GM21360 (cell line): ENCODE results near the gene ZMPSTE24.

ENCODE experiments used
- ATAC-seq: cut with Tn5 transposase; IDR thresholded peaks from one replicate; pipeline ENCODE4 v1.9.1; 2021; ENCODE audit warnings: mild to moderate bottlenecking, moderate library complexity; ENCODE audit not compliant: unreplicated experiment

The ZMPSTE24 gene

DNA sequence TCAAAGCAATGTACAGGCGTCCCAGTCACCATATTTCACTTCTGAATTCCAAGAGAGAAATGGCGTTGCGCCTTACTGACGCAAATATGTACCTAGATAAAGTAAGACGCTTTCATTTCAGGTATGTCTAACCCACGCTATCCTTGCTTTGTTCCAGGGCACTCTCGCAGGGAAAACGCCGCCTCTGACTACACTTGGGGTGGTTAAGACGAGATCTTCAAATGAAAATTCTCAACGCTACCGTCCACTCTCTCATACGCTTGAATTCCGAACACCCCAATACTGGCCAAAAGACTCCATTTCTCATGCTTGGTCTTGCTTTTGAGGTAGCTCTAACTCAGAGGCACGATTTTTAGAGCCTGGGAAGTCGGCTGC is 736 bp upstream of the ZMPSTE24 start:
- peak; percentile 4 for ATAC-seq

DNA sequence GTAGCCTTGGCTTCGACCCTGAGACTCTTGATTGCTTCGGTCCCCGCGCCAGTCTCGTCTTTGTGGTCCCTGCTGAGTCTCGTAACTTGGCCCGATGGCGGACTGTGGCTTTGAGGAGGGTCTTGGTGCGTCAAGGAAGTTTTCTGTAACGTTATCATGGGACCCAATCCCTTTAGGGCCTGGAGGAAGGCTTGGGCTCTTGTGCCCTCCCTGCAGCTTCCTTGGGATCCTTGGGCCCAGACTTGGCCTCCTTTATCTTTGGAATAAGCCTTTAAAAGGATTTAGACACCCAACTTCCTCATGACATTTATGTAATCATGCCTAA is 371 bp downstream of the ZMPSTE24 start:
- ATAC-seq = no peak

DNA sequence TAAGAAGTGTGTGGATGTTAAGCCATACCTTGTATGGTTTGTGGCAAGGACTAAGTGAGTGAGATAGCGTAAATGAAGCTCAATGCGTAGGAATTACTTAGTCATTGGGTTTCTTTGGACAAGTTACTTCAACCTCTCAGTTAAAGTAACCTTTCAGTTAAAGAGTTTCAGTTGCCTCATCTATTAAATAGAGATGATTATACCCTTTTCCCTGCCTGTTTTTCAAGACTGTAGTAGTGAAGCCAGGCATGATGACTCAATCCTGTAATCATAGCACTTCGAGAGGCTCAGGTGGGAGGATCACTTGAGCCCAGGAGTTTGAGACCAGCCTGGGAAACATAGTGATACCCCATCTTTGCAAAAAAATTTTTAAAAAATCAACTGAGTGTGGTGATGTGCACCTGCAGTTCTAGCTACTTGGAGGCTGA is 6.3 kb downstream of the ZMPSTE24 start:
- ATAC-seq = no peak

DNA sequence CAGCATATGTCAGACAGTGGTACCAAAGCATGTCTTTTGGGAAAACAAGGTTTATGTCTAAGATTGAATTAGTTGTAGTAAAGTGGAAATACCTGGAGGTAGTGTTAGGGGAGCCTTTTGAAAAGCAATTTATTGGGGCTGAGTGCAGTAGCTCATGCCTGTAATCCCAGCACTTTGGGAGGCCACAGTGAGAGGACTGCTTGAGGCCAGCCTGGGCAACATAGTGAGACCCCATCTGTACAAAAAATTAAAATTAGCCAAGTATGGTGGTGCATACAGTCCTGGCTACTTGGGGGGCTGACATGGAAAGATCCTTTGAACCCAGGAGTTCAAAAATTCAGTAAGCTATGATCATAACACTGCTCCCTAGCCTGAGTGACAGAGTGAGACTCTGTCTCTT is 7.3 kb downstream of the ZMPSTE24 start:
- ATAC-seq = no peak

DNA sequence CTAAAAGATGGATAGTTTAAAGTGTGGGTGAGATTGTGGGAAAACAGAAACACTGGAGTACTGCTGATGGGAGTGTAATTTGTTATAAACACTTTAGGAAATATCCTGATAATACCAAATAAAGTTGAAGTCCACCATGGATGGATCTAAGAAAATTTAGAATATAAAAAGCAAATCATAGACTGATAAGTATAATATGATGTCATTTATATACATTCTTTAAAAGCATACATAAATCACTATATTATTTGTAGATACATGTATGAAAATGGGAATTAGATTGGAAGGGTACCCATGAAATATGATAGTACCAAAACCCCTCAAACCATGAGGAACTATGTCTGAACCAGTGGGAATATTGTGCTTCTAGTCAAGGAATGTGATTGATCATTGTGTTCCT is 7.9 kb downstream of the ZMPSTE24 start:
- no peak for ATAC-seq

DNA sequence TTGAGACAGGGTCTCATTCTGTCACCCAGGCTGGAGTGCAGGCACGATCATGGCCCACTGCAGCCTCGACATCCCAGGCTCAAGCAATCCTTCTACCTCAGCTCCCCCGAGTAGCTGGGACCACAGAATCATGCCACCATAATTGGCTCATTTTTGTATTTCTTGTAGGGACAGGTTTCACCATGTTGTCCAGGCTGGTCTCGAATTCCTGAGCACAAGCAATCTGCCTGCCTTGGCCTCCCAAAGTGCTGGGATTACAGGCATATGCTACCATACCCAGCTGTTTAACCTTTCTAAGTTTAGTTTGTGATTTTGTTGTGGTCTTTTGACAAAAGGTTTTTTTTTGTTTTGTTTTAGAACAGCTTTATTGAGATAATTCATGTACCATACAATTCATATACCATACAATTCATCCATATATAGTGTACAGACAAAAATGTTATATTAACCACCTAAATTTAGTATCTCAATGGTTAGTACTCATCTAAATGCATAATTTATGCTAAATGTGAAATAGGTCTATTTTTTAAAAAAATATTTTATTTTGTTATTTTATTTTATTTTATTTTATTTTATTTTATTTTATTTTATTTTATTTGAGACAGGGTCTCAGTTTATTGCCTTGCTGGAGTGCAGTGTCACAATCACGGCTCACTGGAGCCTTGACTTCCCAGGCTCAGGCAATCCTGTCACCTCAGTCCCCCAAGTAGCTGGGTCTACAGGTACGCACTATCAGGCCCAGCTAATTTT is 8.9 kb downstream of the ZMPSTE24 start:
- no peak for ATAC-seq

DNA sequence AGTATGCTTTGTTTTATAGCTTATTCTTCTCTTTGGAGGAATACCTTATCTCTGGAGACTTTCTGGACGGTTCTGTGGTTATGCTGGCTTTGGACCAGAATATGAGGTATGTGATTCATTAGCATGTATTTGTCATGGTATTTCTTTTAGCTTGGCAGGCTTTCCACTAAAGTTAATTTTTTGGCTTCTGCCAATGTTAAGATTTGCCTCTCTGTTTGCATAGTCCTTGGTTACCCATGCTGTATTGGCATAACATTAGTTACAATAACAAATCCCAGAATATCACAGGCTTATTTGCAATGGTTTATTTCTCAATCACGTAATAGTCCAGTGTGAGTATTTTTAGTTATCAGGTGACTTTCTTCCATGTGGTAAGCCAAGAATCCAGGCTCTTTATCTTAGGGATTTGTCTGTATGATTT is 9.7 kb downstream of the ZMPSTE24 start:
- no peak for ATAC-seq

DNA sequence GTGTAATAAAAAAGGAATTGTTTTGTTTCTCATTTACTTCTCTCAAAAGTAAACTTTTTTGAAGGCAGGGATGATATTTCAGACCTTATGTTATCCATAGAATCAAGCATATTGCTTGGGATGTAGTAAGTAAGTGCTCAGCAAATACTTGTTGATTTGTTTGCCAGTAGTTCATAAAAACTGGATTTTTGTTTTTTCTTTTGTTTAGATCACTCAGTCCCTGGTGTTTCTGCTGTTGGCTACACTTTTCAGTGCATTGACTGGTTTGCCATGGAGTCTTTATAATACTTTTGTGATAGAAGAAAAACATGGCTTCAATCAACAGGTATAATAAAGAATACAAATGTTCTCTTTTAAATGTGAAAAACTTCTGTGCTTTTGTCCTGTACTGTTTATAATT is 10.2 kb downstream of the ZMPSTE24 start:
- ATAC-seq = no peak

DNA sequence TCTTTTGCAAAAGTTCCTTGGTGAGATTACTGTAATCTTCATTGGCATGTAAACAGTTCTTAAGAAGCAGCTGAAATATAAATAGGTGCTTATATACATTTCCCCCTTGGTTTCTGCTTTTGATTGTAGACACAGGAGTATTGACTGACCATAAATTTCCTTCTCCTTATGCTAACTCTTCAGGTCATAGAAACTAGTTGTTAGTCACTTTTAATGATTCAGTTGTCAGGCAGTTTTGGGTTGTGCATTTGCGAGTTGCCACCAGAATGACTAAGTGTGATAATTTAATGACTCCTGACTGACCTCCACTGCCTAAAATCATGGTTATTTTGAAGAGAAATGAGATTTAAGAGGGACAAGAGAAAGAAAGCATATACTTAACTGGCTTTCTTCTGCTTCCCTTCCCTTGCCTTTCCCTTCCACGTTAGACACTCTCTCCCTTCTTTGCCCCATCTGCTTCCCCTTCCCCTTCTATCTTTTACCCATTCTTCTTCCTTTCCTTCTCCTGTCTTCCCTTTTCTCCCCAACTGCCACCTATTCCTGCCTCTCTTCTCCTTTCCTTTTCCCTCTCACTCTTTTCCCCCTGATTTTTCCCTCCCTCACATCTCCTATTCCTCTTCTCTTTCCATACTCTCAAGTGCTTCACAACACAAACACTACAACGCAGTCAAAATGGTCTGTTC is 12.3 kb downstream of the ZMPSTE24 start:
- ATAC-seq = no peak

DNA sequence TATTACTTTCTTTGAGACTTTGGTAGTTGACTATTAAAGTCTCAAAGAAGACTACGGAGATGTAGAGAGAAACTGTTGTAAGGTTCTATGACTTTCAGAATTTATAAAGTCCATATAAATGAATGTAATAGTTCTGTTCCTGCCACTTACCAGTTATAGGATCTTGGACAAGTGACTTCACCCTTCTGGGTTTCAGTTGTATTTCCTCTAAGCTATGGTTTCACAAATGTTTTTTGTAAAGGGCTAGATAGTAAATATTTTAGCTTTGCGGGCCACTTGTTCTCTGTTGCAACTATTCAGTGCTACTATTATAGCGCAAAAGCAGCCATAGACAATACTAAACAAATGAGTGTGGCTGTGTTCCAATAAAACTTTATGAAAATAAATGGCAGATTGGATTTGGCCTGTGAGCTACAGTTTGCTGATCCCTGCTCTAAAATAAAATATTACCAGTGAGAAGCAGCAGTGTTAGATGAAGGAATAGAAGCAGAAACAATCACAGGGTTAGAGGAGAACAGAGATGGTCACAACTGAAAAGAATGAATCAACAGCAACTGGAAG is 14.7 kb downstream of the ZMPSTE24 start:
- no peak for ATAC-seq

DNA sequence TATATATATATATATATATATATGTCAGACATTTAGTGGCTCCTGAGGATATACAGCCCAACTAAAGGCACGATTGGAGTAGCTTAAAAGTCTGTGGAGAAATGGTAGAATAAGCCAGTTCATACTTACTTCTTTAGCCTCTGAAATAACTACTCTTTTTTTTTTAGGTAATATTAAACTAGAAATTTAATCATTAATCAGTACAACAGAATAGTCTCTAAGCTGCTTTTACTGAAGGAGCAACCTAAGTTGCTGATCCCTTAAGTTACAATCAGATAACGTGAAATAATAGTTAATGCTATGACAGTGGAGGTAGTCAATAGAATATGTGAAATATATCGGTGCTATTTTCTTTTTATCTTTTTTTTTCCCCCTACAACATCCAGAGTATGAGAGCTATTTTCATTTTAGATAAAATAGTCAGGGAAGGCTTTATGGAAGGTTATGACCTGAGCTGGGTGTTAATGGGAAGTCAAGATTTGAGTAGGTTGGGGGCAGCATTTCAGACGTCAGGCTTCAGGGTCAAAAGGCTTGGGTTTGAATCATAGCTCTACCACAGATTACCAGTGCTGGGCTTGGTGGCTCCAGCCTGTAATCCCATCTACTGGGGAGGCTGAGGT is 15.6 kb downstream of the ZMPSTE24 start:
- no peak for ATAC-seq

DNA sequence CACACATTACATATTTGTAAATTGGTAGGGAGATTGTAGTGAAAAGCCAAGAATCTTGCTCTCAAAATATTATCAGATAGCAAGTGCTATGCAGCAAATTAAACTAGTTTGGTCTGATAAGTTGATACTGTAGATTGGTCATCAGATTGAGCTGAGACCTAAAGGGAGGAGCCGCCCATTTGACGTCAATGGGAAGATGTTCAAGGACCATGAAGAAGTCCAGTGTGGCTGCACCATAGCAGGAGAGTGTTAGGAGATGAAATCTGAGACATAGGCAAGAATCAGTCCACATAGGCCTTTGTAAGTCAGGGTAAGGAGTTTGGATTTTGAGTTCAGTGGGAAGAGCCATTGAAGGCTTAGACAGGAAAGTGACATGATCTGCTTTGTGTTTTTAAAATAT is 16.3 kb downstream of the ZMPSTE24 start:
- ATAC-seq = no peak

DNA sequence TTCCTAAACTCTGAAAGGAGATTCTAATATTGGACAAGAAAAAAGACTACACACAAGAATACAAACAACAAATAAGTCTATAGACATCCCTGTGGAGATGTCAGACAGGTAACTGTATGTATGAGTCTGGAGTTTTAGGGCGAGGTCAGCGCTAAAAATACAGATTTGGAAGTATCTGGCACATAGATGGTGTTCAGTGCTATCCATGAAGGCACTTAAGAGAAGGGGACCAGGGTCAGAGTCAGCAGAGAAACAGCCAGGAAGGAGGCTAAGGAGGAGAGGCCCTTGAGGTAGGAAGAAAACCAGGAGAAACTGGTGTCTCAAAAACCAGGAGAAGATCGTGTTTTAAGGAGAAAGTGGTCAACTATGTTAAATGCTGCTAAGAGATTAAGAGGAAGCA is 18.1 kb downstream of the ZMPSTE24 start:
- ATAC-seq = no peak

DNA sequence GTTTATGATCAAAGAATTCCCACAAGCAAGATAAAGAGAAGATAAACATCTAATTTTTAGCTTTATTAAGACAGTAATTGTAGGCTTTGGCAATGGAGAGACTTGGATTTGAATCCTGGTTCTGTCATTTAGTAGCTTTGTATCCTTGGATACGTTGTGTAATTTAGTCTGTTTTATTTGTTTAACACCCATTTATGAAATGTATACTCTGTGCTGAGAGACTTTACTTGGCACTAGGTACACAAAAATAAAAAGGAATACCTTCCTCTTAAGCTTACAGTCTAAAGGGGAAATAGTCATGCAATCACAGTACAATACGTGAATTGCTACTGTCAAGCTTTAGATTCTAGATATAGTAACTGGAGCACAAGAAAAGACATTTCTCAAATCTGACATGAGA is 23.8 kb downstream of the ZMPSTE24 start:
- no peak for ATAC-seq

DNA sequence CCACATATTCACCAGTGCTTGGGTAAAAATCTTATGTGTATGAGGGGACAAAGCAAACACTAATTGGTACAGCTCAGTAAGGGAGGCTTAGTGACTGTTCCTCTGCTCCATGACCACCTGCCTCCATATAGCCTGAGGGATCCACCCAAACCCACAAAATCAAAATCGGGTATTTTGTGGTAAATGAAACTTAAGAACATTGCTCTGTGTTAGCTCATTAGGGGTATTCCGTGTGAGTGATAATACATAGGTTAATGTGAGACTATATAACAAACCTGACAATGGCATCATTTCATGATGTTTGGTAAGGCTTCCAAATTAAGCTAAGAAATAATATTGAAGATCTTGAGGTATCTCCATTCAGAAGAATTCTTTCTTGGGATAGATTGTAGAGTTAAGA is 33.3 kb downstream of the ZMPSTE24 start:
- ATAC-seq = no peak

DNA sequence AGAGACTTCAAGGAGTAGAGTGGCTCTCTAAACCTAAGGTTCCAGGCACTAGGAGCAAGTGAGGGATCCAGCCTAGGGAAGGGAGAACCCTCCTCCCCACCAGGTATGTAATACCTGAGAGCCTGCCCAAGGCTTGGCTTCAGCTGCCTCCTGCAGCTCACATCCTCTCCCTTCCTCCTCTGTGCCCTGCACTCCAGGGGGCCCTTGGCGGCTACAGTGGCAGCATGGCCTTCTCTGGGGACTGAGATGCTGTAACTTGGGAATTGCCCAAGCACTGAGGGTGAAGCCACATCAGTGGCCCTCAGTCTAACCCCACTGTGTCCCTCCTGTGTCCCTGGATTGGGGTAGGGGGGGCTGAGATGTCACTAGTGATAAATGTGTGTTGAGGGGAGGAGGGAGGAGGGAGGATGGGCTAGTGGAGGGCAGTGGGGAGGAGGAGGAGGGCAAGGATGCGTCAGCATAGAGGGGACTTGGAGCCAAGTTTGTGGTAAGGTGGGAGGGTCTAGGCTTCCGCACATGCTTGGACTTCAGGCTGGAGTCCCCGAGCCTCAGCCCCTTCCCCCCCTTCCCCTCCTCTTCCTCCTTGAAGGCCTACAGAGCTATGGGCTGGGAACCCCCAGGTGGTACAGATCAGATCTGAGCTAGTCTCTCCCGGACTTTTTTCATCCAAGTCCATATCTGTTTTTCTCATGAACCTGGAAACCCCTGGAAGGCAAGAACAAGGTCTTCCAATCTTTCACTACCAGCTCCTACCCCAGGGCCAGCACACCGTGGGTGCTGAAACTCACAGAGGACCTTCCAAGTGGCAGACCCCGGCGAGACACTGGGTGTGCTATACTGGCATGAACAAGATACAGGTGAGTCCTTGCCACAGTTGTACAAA is 41.6 kb downstream of the ZMPSTE24 start:
- ATAC-seq = no peak

DNA sequence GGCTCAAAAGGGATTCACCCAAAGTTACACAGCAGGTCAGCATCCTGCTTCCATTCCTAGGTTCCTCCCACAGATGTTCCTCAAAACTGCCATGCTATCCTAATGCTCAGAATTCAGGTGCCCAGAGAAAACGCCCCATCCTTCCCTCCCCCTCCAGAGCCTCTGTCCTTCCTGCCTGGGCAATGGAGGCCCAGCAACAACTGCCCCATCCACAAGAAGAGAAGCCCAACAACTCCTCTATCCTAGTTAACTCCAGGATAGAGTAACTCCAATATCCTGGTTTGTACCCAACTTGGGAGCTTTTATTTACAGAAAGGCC is 42.2 kb downstream of the ZMPSTE24 start:
- ATAC-seq = no peak

DNA sequence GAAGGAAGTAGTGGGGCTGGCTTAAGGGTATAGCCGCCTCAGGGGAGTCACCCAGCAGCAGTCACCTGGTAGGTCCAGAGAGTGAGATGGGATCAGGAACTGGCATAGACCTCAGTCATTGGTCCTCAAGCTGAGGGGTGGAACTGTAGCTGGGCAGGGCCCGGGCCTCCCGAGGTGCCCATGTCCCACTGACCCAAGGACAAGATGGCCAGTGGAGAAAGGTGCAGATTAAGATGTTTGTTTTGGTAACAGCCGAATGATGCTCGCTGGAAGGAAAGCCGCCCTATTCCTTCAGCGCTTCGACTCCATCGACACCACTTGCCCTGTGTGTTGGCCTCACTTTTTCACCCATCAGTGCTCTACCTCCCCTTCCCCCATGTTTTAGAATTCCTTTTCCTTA is 42.6 kb downstream of the ZMPSTE24 start:
- ATAC-seq = no peak

DNA sequence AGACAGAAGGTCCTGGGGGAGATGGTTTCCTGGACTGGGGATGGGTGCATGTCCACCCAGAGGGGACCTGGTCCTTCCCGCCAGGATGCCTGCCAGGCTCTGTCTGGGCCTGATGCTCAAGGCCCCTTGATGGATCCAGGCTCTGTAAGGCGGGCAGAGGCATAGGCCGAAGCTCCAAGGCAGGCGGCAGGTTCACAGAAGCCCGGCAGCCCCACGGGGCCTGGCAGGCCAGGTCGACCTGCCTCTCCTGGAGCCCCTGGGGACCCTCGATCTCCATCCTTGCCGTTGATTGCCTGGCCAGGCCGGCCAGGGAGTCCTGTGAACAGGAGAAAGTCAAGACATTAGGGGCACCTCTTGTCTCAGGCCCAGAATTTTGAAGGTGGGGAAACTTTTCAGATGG is 43.0 kb downstream of the ZMPSTE24 start:
- no peak for ATAC-seq

DNA sequence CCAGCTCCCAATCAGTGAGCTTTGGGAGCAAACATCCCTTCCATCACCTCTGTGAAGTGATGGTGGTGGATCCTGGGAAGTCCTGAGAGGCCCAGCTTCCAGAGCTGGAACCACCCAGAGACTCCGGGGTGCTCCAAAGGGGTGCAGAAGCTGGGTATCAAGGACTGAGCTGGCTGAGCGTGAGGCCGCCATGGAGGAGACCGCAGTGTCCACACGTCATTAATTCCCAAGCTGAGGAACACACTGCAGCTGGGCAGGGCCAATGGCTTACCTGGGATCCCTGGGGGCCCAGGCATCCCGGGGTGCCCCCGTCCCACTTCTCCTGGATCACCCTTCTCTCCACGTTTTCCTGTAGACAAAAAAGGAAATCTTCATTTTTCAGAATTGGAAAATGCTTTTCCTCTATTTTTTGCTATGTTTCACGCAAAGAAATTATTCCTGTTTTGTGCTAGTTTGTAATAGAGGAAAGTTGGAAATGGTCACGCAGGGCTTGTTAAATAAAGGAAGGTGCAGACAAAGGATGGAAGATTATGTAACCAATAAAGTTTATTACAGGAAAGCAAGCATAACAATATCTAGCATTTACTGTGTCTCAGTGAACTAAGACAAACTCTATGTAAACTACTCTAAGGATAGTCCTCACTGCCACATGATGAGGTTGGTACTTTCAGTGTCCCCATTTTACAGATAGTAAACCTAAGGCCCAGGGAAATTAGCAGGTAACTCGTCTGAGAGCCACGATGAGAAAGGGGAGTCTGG is 43.7 kb downstream of the ZMPSTE24 start:
- no peak for ATAC-seq

DNA sequence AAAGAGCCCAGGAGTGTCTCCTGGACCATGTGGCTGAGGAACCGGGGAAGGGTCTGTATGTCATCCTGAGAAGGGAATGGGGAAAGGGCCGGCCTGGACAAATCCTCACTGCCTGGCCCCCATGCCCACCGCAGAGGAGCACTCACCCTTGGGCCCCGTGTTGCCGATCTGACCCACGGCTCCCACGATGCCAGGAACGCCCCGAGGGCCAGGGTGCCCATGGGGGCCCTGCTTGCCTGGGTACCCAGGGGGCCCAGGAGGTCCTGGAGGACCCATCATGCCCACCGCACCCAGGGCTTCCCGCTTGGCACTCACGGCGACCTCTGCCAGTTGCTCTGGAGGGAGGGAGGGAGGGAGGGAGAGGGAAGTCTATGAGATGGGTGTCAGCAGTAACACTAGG is 44.4 kb downstream of the ZMPSTE24 start:
- no peak for ATAC-seq
